ENCODE results near the gene MOGAT3.

DNA sequence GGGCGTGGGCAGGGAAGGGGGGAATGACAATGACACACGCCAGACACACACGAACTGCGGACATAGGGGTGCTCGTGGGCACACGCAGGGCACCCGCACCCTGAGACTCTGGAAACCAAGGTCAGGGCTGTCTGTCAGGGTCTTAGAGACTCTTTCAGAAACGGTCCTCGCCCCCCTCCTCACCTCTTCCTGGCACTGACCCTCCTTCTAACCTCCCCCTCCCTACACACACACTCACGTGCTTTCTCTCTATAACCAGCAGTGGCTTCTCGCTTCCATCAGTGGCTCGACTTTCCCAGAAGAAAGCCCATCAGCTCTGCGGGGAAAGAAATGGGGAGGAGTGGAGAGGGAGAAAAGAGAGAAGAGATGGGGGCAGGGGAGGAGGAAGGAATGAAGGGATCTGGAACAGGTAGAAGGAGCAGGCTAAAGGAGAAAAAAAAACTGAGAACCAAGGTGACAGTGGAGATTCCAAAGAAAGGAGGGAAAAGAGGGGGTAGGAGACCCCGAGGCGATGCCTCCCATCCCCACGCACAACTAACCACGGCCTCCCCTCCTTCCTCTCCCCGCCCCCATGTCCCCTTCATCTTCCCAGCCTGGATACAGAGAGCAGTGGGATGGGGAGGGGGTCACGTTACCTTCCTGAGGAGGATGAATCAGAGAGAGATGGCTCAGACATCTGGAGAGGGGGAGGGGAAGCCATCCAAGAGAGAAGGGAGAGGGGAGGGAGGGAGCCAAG is 33.8 kb downstream of the MOGAT3 start:
- TF ChIP-seq POLR2AphosphoS5 (IDR thresholded peaks at IDR 0.05; ENCODE audit: low read depth, low read length), result no peak
- no peak for TF ChIP-seq POLR2A (IDR thresholded peaks at IDR 0.05; ENCODE audit: low read depth, low read length)
- TF ChIP-seq TAF1 (IDR thresholded peaks at IDR 0.05; ENCODE audit: borderline replicate concordance, low read depth, low read length), result no peak
